H1 (cell line): Measurements from ENCODE around the gene EEF1A2. TPM values are rescaled to one million over a fixed set of nuclear protein-coding genes. Genes with fewer than 3 reads are reported as not detected.

Experiments
- polyA plus RNA-seq, 7 experiments: library from polyadenylated mRNA; depleted of rRNA in 3 of 7; stranded (reverse) in 5 of 7; unstranded in 2 of 7; fragments of >200 nt in 5 of 7; fragments of 200-250 nt in 2 of 7; gene quantifications; 1 replicate in 5 of 7; 2 replicates in 1 of 7; 4 replicates in 1 of 7; pipeline versions ENCODE4 v1.2.1 to v1.2.3, GENCODE V29; 2011 to 2013; ENCODE audit warnings: missing spikeins in 2 of 7, mixed read lengths in 2 of 7
- total RNA-seq: library from RNA; stranded (reverse); fragmentation: NEBNext Ultra II Directional; extraction: Animal tissue kit (Norgen Biotek cat#: 25700); gene quantifications from 2 replicates; pipeline ENCODE4 v1.2.1, GENCODE V29; 2021
- TF ChIP-seq, protein P1 (sequence below): IDR thresholded peaks from 2 replicates; pipeline ENCODE4 v1.6.1; 2011; ENCODE audit warnings: low read length, improper control_type of control experiment

Gene EEF1A2
- total and polyA plus RNA-seq, 2 of the 8 experiments (the other 6 are each of a cell fraction or from before 2014, with no cell fraction given): 7.4 to 25.8 TPM

DNA sequence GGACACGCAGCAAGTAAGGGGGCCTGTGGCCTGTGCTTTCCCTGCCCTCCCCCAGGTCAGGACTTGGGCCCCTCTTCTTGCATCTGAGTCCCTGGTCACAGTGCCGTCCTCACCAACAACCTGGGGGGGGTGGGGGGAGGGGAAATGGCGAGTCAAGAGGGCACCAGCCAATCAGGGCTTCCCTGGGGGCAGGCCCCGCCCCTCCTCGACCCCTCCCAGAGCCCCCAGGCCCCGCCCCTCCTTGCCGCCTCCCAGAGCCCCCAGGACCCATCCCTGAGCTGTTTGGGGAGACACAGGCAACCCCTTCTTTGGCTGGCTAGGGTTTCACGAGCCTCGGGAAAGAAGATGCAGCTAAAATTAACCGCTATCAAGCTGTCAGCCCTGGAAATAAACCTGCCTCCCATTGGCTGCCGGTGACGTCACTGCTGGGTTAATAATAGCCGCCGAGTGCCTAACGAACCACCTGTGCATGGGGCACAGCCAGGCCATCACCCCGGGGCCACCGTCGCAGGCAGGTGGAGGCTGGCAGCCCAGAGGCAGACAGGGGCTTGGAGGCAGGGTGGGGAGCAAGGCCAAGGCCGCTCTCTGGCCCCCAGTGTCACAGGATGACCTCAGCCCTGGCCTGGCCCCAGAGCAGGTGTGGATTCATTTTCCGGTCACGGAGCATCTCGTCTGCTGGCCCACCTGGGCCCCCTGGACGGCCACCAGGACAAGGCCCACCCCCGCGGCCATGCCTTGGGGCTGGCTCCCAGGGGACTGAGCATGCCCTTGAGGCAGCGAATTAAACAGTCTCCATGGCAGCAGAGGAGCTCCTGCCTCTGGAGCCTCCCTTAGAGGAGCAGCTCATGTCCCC, 3.2 kb upstream of the EEF1A2 start (continued):
- TF ChIP-seq, protein P1, sequence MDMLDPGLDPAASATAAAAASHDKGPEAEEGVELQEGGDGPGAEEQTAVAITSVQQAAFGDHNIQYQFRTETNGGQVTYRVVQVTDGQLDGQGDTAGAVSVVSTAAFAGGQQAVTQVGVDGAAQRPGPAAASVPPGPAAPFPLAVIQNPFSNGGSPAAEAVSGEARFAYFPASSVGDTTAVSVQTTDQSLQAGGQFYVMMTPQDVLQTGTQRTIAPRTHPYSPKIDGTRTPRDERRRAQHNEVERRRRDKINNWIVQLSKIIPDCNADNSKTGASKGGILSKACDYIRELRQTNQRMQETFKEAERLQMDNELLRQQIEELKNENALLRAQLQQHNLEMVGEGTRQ: no peak
- TF ChIP-seq, all 59 proteins: peak for 6
